ES-I3 (cell line): ENCODE data around the gene AHNAK.
"Not testable (repeated sequence)": the region's sequence is repeated elsewhere in the genome, so short reads cannot be mapped to it uniquely, and the experiment has no call there.

ENCODE experiments used
- H3K36me3 ChIP-seq: 2 replicates; pipeline ENCODE4 v1.6.1; 2013; ENCODE audit warnings: mild to moderate bottlenecking, low read length, control low read depth, moderate library complexity; ENCODE audit not compliant: insufficient read depth
- H3K4me1 ChIP-seq: 2 replicates; pipeline ENCODE4 v1.6.1; 2013; ENCODE audit warnings: mild to moderate bottlenecking, control low read depth, low read length; ENCODE audit not compliant: insufficient read depth
- H3K9ac ChIP-seq: 2 replicates; pipeline ENCODE4 v1.6.1; 2013; ENCODE audit warnings: low read depth, mild to moderate bottlenecking, low read length, moderate library complexity
- H3K9me3 ChIP-seq: 2 replicates; pipeline ENCODE4 v1.6.1; 2013; ENCODE audit warnings: mild to moderate bottlenecking, low read length, moderate library complexity; ENCODE audit not compliant: control insufficient read depth, insufficient read depth

The AHNAK gene

GRCh38 chr11:62463121-62463542 is 83.5 kb downstream of the AHNAK start:
- Histone ChIP-seq H3K4me1 (0 out of 2 replicates have a peak, but pooled peaks cover 6% of the 10 kb centered on the region), H3K36me3 (no peaks in the 10 kb centered on the region), H3K9me3 (no peaks in the 10 kb centered on the region), H3K9ac (no peak overlapping the region)

- H3K9ac ChIP-seq: no peak overlapping the region
- H3K36me3 ChIP-seq: no peaks in the 10 kb centered on the region
- H3K9me3 ChIP-seq: no peaks in the 10 kb centered on the region
- 0 out of 2 replicates have a peak, but pooled peaks cover 6% of the 10 kb centered on the region for H3K4me1 ChIP-seq
Observed at GRCh38 chr11:62462508-62462892, 84.1 kb downstream of the AHNAK start.

GRCh38 chr11:62461740-62462507 is 84.7 kb downstream of the AHNAK start:
- H3K4me1 ChIP-seq: 0 out of 2 replicates have a peak, but pooled peaks cover 6% of the 10 kb centered on the region
- no peaks in the 10 kb centered on the region for H3K9me3 ChIP-seq
- H3K9ac ChIP-seq: no peak overlapping the region
- no peaks in the 10 kb centered on the region for H3K36me3 ChIP-seq

GRCh38 chr11:62459080-62459479 is 87.5 kb downstream of the AHNAK start:
- H3K9ac ChIP-seq: no peak overlapping the region
- H3K9me3 ChIP-seq: peaks cover 3% of the 10 kb centered on the region; the same call in 1 of the 2 replicates
- no peaks in the 10 kb centered on the region for H3K36me3 ChIP-seq
- H3K4me1 ChIP-seq: 0 out of 2 replicates have a peak, but pooled peaks cover 6% of the 10 kb centered on the region

- Histone ChIP-seq H3K4me1 (0 out of 2 replicates have a peak, but pooled peaks cover 6% of the 10 kb centered on the region), H3K36me3 (no peaks in the 10 kb centered on the region), H3K9me3 (peaks cover 3% of the 10 kb centered on the region; the same call in 1 of the 2 replicates), H3K9ac (no peak overlapping the region)
Observed at GRCh38 chr11:62458212-62459002, 88.2 kb downstream of the AHNAK start.

GRCh38 chr11:62457478-62457877 is 89.1 kb downstream of the AHNAK start:
- 0 out of 2 replicates have a peak, but pooled peaks cover 6% of the 10 kb centered on the region for H3K4me1 ChIP-seq
- no peaks in the 10 kb centered on the region for H3K36me3 ChIP-seq
- peaks cover 3% of the 10 kb centered on the region; the same call in 1 of the 2 replicates for H3K9me3 ChIP-seq
- no peak overlapping the region for H3K9ac ChIP-seq

GRCh38 chr11:62456630-62457029 is 90.0 kb downstream of the AHNAK start:
- H3K9ac ChIP-seq: no peak overlapping the region
- peaks cover 3% of the 10 kb centered on the region; the same call in 1 of the 2 replicates for H3K9me3 ChIP-seq
- no peaks in the 10 kb centered on the region for H3K36me3 ChIP-seq
- H3K4me1 ChIP-seq: 0 out of 2 replicates have a peak, but pooled peaks cover 3% of the 10 kb centered on the region

GRCh38 chr11:62452839-62453468 is 93.7 kb downstream of the AHNAK start:
- Histone ChIP-seq H3K36me3 (no peaks in the 10 kb centered on the region), H3K4me1 (no peaks in the 10 kb centered on the region), H3K9ac (no peak overlapping the region), H3K9me3 (peaks cover 3% of the 10 kb centered on the region; the same call in 1 of the 2 replicates)

GRCh38 chr11:62452261-62452660 is 94.3 kb downstream of the AHNAK start:
- no peaks in the 10 kb centered on the region for H3K36me3 ChIP-seq
- H3K4me1 ChIP-seq: no peaks in the 10 kb centered on the region
- peaks cover 3% of the 10 kb centered on the region; the same call in 1 of the 2 replicates for H3K9me3 ChIP-seq
- H3K9ac ChIP-seq: no peak overlapping the region

- no peaks in the 10 kb centered on the region for H3K4me1 ChIP-seq
- H3K9me3 ChIP-seq: peaks cover 3% of the 10 kb centered on the region; the same call in 1 of the 2 replicates
- no peaks in the 10 kb centered on the region for H3K36me3 ChIP-seq
- no peak overlapping the region for H3K9ac ChIP-seq
Observed at GRCh38 chr11:62451241-62451621, 95.4 kb downstream of the AHNAK start.

- no peaks in the 10 kb centered on the region for H3K4me1 ChIP-seq
Observed at GRCh38 chr11:62450543-62451240, 95.9 kb downstream of the AHNAK start.

GRCh38 chr11:62449912-62450311 is 96.7 kb downstream of the AHNAK start:
- H3K9ac ChIP-seq, H3K4me1 ChIP-seq, H3K36me3 ChIP-seq, H3K9me3 ChIP-seq: not testable (repeated sequence)

More at GRCh38 chr11:62450543-62451240, 95.9 kb downstream of the AHNAK start:
- H3K9ac ChIP-seq: no peak overlapping the region
- H3K9me3 ChIP-seq: no peaks in the 10 kb centered on the region
- H3K36me3 ChIP-seq: no peaks in the 10 kb centered on the region

GRCh38 chr11:62449451-62449851 is 97.2 kb downstream of the AHNAK start:
- Histone ChIP-seq H3K9ac (no peak overlapping the region), H3K36me3 (no peaks in the 10 kb centered on the region), H3K9me3 (no peaks in the 10 kb centered on the region), H3K4me1 (peaks cover 10% of the 10 kb centered on the region; the same call in 1 of the 2 replicates)

GRCh38 chr11:62446091-62446490 is 100.5 kb downstream of the AHNAK start:
- Histone ChIP-seq H3K9ac (no peak overlapping the region), H3K9me3 (no peaks in the 10 kb centered on the region), H3K4me1 (peaks cover 16% of the 10 kb centered on the region)

More at GRCh38 chr11:62446091-62446490, 100.5 kb downstream of the AHNAK start:
- no peaks in the 10 kb centered on the region for H3K36me3 ChIP-seq
